ENCODE measurements around the gene FGFR4.

DNA sequence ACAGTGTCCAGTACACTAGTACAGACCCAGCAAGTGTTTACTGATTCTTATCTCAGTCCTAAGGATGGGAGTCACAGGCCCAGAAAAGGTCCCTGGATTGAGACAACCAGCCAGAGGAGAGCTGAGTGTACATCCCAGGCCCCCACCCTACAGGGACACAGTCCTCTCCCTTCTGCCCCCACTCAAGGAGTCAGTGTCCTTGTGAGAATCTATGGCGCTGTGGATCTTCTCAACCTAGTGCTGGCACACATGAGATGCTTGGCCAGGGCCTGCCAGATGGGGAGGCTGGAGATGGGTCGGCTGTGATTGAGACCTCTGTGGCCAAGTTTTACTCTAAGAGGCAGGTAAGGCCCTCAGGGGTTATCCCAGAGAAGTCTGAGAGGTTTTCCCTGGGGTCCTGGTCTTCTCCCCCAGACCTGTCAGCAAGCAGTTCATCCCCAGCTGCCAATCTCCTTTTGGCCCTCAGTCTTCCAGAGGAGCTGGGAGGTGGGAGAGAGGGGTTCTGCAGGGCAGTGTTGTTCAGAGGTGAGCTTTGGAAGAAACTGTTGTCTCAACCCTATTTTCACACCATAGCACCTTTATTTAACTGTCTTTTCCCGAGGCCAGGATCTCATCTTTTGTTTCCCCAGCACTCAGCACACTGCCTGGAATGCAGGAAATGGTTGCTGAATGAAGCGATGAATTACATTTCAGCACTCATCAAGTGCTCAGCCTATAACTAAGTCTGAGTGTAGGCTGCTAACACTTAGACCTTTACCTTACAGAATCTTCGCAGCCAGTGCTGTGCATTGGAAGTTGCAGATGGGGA is 43.7 kb downstream of the FGFR4 start:
- TF ChIP-seq, protein P1, sequence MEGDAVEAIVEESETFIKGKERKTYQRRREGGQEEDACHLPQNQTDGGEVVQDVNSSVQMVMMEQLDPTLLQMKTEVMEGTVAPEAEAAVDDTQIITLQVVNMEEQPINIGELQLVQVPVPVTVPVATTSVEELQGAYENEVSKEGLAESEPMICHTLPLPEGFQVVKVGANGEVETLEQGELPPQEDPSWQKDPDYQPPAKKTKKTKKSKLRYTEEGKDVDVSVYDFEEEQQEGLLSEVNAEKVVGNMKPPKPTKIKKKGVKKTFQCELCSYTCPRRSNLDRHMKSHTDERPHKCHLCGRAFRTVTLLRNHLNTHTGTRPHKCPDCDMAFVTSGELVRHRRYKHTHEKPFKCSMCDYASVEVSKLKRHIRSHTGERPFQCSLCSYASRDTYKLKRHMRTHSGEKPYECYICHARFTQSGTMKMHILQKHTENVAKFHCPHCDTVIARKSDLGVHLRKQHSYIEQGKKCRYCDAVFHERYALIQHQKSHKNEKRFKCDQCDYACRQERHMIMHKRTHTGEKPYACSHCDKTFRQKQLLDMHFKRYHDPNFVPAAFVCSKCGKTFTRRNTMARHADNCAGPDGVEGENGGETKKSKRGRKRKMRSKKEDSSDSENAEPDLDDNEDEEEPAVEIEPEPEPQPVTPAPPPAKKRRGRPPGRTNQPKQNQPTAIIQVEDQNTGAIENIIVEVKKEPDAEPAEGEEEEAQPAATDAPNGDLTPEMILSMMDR (IDR thresholded peaks at IDR 0.05; ENCODE audit: low read depth, low read length), result no peak
- TF ChIP-seq EZH2phosphoT487 (IDR thresholded peaks at IDR 0.05; ENCODE audit: low read depth), result no peak
